ENCODE data around the gene TAF15.

The TAF15 gene

GRCh38 chr17:35868737-35869136 lies 59.5 kb downstream of the TAF15 start, which contains the start of gene HEATR9:
HEATR9 (minus strand) TSS chr17:35868891; CDS start chr17:35868742, 149 bp downstream.
- FAIRE-seq (no peak), DNase-seq (ENCODE audit: insufficient read length, low spot score) (no peak)

- no peak for FAIRE-seq
- no peak for DNase-seq (ENCODE audit: insufficient read length, low spot score)
These were observed 61.9 kb downstream of the TAF15 start for GRCh38 chr17:35870906-35871819.

GRCh38 chr17:35872196-35872980 lies 63.1 kb downstream of the TAF15 start:
- DNase-seq (ENCODE audit: insufficient read length, low spot score): no peak
- no peak for FAIRE-seq

GRCh38 chr17:35875072-35875799 lies 66.0 kb downstream of the TAF15 start:
- FAIRE-seq (no peak), DNase-seq (ENCODE audit: insufficient read length, low spot score) (no peak)

DNA sequence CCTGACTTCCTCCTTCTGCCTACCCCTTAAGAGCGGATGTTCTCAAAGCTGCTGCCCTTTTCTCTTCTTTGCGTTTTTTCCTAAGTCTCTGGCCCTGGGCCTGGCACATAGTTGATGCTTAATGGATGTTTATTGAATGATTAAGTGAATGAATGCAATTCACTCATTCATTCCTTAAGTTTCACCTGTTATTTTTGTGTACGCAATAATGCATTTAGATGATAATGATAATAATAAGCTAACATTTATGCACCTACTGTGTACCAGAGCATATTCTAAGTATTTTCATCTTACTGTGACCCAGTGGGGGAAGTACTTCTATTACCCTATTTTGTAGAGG lies 66.5 kb downstream of the TAF15 start:
- DNase-seq (ENCODE audit: insufficient read length, low spot score) (no peak), FAIRE-seq (no peak)

DNA sequence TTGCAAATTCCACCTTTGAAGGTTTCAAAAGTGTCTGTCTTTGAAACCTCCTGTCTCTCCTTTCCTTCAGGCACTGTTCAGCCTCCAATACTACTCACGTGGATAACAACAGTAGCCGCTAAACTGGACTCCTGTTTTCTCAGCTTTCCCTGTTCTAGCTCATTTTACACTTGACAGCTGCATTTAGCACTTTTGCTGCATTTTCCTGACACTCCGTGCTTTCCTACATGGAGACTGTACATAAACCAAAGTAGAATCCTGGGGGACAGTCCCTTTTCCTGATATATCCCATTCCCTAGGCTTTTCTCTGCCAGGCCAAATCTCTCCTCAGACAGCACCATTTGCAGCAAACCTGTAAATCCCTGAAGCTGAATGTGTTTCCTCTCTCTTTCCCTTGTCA lies 67.2 kb downstream of the TAF15 start:
- no peak for FAIRE-seq
- DNase-seq (ENCODE audit: insufficient read length, low spot score): no peak

- FAIRE-seq (no peak), DNase-seq (ENCODE audit: insufficient read length, low spot score) (no peak)
These were observed 68.2 kb downstream of the TAF15 start for GRCh38 chr17:35877345-35878029.

DNA sequence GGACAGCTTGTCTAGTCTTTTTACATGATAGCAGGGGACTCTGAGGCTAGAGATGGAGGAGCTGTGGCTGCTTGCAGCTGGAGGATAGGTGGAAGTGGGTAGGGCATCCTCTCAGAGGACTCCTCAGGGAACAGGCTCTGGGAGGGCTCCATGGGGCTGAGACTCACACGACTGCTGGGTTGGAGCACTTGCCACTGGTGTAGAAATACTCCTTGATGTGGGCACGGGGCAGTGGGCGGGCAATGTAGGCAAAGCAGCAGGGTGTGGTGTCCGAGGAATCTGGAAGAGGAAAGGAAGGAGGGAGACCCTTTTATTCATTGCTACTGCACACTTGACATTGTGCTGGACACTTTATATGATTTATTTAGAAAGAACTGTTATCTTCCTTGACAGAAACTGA lies 69.1 kb downstream of the TAF15 start:
- DNase-seq (ENCODE audit: insufficient read length, low spot score): no peak
- FAIRE-seq: no peak

- FAIRE-seq (no peak), DNase-seq (ENCODE audit: insufficient read length, low spot score) (no peak)
These were observed 70.7 kb downstream of the TAF15 start, which contains the start of gene CCL5 for GRCh38 chr17:35879773-35880654. CCL5 (minus strand) TSS chr17:35880360.

- FAIRE-seq: no peak
- DNase-seq (ENCODE audit: insufficient read length, low spot score): no peak
These were observed 80.0 kb downstream of the TAF15 start for GRCh38 chr17:35889241-35889640.

- DNase-seq (ENCODE audit: insufficient read length, low spot score): peak; percentile 56
- no peak for FAIRE-seq
These were observed 80.8 kb downstream of the TAF15 start for GRCh38 chr17:35889818-35890773.

DNA sequence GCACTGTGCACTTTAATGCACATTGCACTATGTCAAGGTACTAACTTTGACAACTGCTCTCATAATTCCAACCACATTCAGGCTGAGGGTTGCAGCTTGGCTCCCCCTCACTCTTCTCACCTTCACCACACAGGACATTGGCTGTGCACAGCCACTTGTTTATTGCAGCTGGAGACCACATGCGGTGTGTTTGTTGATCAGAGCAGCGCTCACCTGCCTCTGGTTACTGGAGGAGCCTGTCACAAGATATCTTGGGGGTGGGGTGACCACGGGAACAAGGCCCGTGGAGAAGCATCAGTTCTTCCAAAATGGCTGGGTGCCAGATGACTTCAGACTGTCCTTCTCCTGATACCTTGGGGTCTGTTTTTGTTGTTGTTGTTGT lies 81.5 kb downstream of the TAF15 start:
- DNase-seq (ENCODE audit: insufficient read length, low spot score): no peak
- FAIRE-seq: no peak

GRCh38 chr17:35891269-35891668 lies 82.0 kb downstream of the TAF15 start:
- FAIRE-seq: no peak
- no peak for DNase-seq (ENCODE audit: insufficient read length, low spot score)

- DNase-seq (ENCODE audit: insufficient read length, low spot score) (no peak), FAIRE-seq (no peak)
These were observed 83.1 kb downstream of the TAF15 start for GRCh38 chr17:35892091-35893035.

DNA sequence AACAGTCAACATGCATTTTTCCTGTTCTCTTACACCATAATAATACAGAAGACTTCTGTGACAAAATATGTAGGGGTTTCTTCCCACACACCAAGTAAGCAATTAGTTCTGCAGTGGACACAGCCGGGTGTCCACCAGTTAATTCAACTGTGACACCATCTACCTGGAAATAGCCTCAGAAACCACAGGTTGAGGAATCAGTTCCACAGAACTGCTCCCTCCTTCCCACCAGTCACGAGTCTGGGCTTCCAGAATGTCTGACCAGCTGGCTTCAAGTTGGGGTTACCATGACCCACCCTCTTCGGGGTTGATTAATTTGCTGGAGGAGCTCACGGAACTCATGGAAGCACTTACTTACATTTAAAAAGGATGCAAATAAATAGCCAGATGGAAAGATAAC lies 84.5 kb downstream of the TAF15 start:
- DNase-seq (ENCODE audit: insufficient read length, low spot score): no peak
- FAIRE-seq: no peak

DNA sequence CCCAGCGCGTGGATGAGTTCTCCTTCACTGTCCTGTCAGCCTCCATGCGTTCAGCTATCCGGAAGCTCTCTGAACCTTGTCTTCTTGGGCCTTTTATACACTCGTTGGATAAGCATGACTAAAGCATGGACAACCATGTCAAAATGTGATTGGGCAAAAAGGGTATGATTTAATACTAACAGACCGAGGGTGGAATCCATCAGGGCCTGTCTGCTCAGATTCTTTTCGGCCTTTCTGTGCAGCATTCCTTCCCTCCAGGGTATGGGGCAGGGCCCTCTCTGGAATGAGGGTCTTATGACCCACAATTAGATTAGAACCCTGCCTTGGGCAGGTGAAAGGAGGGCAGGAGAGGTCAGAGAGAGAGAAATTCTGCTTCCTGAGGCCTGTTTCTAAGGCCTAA lies 84.9 kb downstream of the TAF15 start:
- DNase-seq (ENCODE audit: insufficient read length, low spot score) (no peak), FAIRE-seq (no peak)

All from HTR-8/SVneo (cell line).